Smooth muscle cell (in vitro differentiated cells): ENCODE results near the gene VCL. TPM values are rescaled to one million over a fixed set of nuclear protein-coding genes. Genes with fewer than 3 reads are reported as not detected.
"Not testable (repeated sequence)": the region's sequence is repeated elsewhere in the genome, so short reads cannot be mapped to it uniquely, and the experiment has no call there.

Experiments
- DNase-seq: peaks from one replicate; lab custom pipeline; 2025; ENCODE audit not compliant: unreplicated experiment; lab: John Stamatoyannopoulos, UW
- H2AFZ ChIP-seq: fragments of 200-600 bp; sonication (generic); 2 replicates; pipeline ENCODE4 v1.6.0; 2016; ENCODE audit warnings: antibody characterized with exemption, low read depth, mild to moderate bottlenecking
- H3F3A ChIP-seq: fragments of 200-600 bp; sonication (generic); 2 replicates; pipeline ENCODE4 v1.6.0; 2017; ENCODE audit warnings: antibody characterized with exemption, low read depth
- H3K27ac ChIP-seq: fragments of 200-600 bp; sonication (generic); 2 replicates; pipeline ENCODE4 v1.5.1; 2016; ENCODE audit warnings: low read depth, mild to moderate bottlenecking
- H3K27me3 ChIP-seq: fragments of 200-600 bp; sonication (generic); 2 replicates; pipeline ENCODE4 v1.6.1; 2016; ENCODE audit warnings: low read depth, mild to moderate bottlenecking
- H3K36me3 ChIP-seq: fragments of 200-600 bp; sonication (generic); 2 replicates; pipeline ENCODE4 v1.5.1; 2016; ENCODE audit warnings: low read depth
- H3K4me1 ChIP-seq: fragments of 200-600 bp; sonication (generic); 2 replicates; pipeline ENCODE4 v1.5.1; 2016; ENCODE audit warnings: low read depth
- H3K4me2 ChIP-seq: fragments of 200-600 bp; sonication (generic); 2 replicates; pipeline ENCODE4 v1.6.0; 2016; ENCODE audit warnings: mild to moderate bottlenecking
- H3K4me3 ChIP-seq: fragments of 200-600 bp; sonication (generic); 2 replicates; pipeline ENCODE4 v1.5.1; 2016; ENCODE audit warnings: mild to moderate bottlenecking
- H3K79me2 ChIP-seq: fragments of 200-600 bp; sonication (generic); 2 replicates; pipeline ENCODE4 v1.6.0; 2016; ENCODE audit warnings: low read depth, mild to moderate bottlenecking
- H3K9ac ChIP-seq: fragments of 200-600 bp; sonication (generic); 2 replicates; pipeline ENCODE4 v1.6.0; 2016; ENCODE audit warnings: low read depth
- H3K9me3 ChIP-seq: fragments of 200-600 bp; sonication (generic); replicated peaks from 2 replicates; pipeline ENCODE4 v1.5.1; 2016; ENCODE audit warnings: low read depth
- H4K20me1 ChIP-seq: fragments of 200-600 bp; sonication (generic); 2 replicates; pipeline ENCODE4 v1.6.0; 2016; ENCODE audit warnings: low read depth
- CTCF ChIP-seq: fragments of 200-600 bp; sonication (generic); IDR thresholded peaks from 2 replicates; pipeline ENCODE4 v1.5.1; 2017; ENCODE audit warnings: borderline replicate concordance, mild to moderate bottlenecking, antibody characterized with exemption; ENCODE audit not compliant: insufficient read depth, poor library complexity, severe bottlenecking
- WGBS: methylation state at CpG from one replicate; pipeline ENCODE4 v1.1.7; 2016; ENCODE audit warnings: low lambda C conversion rate; 5-methylcytosine and 5-hydroxymethylcytosine counted together
- polyA plus RNA-seq: library from polyadenylated mRNA; unstranded; fragments of >200 nt; fragmentation: Nextera tagmentation; extraction: Ambion mirVana; gene quantifications from 2 replicates; pipeline ENCODE4 v1.2.1, GENCODE V29; 2016
- total RNA-seq: library from RNA; depleted of rRNA; stranded (reverse); fragments of >200 nt; gene quantifications from 2 replicates; pipeline ENCODE4 v1.2.3, GENCODE V29; 2014

VCL gene
- total and polyA plus RNA-seq, 2 experiments from 2014 or later, result 128 to 187 TPM

GRCh38 chr10:74139981-74140380 lies 142.1 kb downstream of the VCL start:
- Histone ChIP-seq H3K79me2 (peaks cover 54% of the 10 kb centered on the region), H3K4me1 (no peaks in the 10 kb centered on the region), H3K9ac (no peak overlapping the region), H2AFZ (no peak overlapping the region), H3K4me2 (no peak overlapping the region), H3F3A (no peaks in the 10 kb centered on the region), H3K27ac (no peak overlapping the region), H3K9me3 (no peaks in the 10 kb centered on the region), H4K20me1 (peaks cover 66% of the 10 kb centered on the region), H3K27me3 (no peaks in the 10 kb centered on the region), H3K4me3 (no peak overlapping the region), H3K36me3 (peaks cover 27% of the 10 kb centered on the region)
- TF ChIP-seq CTCF, result no peak
- DNase-seq, result no peak
- WGBS, result 96% methylated on average over 18 of the region's 18 CpGs

DNA sequence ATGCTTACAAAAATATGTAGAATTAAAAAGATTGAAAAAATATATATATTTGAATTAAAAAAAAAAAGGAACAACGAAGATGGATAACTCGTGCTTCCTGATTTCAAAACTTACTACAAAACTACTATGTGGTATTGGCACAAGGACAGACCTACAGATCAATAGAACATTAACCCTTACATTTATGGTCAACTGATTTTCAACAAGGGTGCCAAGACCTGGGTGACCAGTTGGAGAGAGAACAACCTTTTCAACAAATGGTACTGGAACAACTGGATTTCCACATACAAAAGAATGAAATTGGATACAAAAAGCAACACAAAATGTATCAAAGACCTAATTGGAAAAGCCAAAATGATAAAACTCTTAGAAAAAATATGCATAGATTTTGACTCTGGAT lies 142.6 kb downstream of the VCL start:
- Histone ChIP-seq H3K4me1 (no peaks in the 10 kb centered on the region), H4K20me1 (peaks cover 72% of the 10 kb centered on the region), H3K36me3 (peaks cover 23% of the 10 kb centered on the region), H3K9ac (no peak overlapping the region), H3K4me2 (no peak overlapping the region), H3K9me3 (no peaks in the 10 kb centered on the region), H3K27me3 (no peaks in the 10 kb centered on the region), H2AFZ (no peak overlapping the region), H3F3A (peaks cover under 1% of the 10 kb centered on the region), H3K27ac (no peak overlapping the region), H3K79me2 (peaks cover 54% of the 10 kb centered on the region), H3K4me3 (no peak overlapping the region)
- WGBS, result 98% methylated on average over 2 of the region's 2 CpGs
- DNase-seq, result no peak
- no peak for TF ChIP-seq CTCF

DNA sequence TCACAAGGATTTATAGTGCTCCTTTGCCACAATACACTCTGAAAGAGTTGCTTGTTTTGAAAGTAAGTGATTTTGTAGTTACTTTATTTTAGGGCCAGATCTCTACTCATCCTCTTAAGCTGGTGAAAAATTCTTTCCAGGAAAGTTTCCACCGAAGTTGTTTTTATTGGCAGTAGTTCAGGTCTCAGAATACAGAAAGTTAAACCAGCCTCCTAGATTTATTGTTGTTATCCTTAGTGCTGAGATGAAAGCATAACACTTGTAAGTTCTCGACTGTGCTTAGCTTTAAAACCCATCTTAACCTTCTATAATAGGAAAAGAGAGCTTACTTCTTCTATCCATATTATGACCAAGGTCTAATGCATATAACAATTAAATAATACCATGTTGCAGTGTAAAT lies 147.2 kb downstream of the VCL start:
- peak overlapping the region; percentile 19 for H3K4me2 ChIP-seq
- TF ChIP-seq CTCF, result no peak
- DNase-seq, result no peak
- 13% methylated on average over 2 of the region's 2 CpGs for WGBS
- H3K79me2 ChIP-seq, result peaks cover 83% of the 10 kb centered on the region
- no peaks in the 10 kb centered on the region for H3K36me3 ChIP-seq
- H3K4me1 ChIP-seq, result peaks cover 7% of the 10 kb centered on the region
- no peak overlapping the region for H2AFZ ChIP-seq
- peaks cover 15% of the 10 kb centered on the region for H3F3A ChIP-seq
- H3K27ac ChIP-seq, result peak overlapping the region; percentile 46
- H4K20me1 ChIP-seq, result peaks cover 81% of the 10 kb centered on the region
- no peaks in the 10 kb centered on the region for H3K27me3 ChIP-seq
- no peak overlapping the region for H3K9ac ChIP-seq
- no peak overlapping the region for H3K4me3 ChIP-seq
- H3K9me3 ChIP-seq, result no peaks in the 10 kb centered on the region

- H3K27ac ChIP-seq, H3K9me3 ChIP-seq, H3K4me3 ChIP-seq, H3K27me3 ChIP-seq, H3K36me3 ChIP-seq, H3K9ac ChIP-seq, H3K4me2 ChIP-seq, DNase-seq, H2AFZ ChIP-seq: not testable (repeated sequence)
- WGBS, result over 99% methylated on average over 10 of the region's 10 CpGs
- peaks cover 10% of the 10 kb centered on the region for H3K4me1 ChIP-seq
- peaks cover 15% of the 10 kb centered on the region for H3F3A ChIP-seq
- H4K20me1 ChIP-seq, result peaks cover 63% of the 10 kb centered on the region
- peaks cover 74% of the 10 kb centered on the region for H3K79me2 ChIP-seq
Observed at GRCh38 chr10:74146980-74147379, 149.1 kb downstream of the VCL start.
